Measurements from ENCODE around the gene B3GNT2. TPM values are rescaled to one million over a fixed set of nuclear protein-coding genes. Genes with fewer than 3 reads are reported as not detected.
"Not testable (repeated sequence)": the region's sequence is repeated elsewhere in the genome, so short reads cannot be mapped to it uniquely, and the experiment has no call there.

Gene B3GNT2
- total RNA-seq, 1 experiment from 2014 or later = 13.6 TPM

- DNase-seq (ENCODE audit: extremely low read depth, low read depth) = no peak
Observed at GRCh38 chr2:62184512-62185230, 11.2 kb upstream of the B3GNT2 start.

DNA sequence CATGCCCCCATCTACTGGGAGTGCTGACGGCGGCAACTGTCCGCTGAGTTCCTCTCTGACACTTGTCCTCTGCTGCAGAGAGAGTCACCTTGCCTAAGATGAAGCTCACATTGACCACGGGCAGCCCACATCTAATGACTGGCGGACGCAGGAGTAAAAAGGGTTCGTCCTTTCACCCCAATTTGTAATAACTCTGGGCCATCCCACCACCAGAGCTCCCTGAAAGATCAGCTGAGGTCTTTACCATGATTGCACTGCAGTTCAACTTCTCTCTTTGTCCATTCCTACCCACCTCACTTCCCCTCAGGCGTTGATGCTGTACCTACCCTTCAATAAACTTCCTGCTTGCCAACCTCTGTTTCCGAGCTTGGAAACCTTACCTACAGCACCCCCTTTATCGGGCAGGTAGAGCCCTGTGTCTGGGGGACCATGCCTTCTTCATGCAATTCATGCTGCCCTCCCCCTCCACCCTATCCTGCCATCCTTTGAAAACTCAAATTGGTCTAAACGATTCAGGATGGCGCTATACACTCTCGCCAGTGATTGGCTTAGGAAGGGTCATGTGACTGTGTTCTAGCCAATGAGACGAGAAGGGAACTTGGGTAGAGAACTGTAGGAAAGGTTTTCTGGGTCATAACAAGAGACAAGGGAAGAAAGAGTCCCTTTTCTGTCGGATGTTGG lies 10.3 kb upstream of the B3GNT2 start:
- no peak for DNase-seq (ENCODE audit: extremely low read depth, low read depth)

DNA sequence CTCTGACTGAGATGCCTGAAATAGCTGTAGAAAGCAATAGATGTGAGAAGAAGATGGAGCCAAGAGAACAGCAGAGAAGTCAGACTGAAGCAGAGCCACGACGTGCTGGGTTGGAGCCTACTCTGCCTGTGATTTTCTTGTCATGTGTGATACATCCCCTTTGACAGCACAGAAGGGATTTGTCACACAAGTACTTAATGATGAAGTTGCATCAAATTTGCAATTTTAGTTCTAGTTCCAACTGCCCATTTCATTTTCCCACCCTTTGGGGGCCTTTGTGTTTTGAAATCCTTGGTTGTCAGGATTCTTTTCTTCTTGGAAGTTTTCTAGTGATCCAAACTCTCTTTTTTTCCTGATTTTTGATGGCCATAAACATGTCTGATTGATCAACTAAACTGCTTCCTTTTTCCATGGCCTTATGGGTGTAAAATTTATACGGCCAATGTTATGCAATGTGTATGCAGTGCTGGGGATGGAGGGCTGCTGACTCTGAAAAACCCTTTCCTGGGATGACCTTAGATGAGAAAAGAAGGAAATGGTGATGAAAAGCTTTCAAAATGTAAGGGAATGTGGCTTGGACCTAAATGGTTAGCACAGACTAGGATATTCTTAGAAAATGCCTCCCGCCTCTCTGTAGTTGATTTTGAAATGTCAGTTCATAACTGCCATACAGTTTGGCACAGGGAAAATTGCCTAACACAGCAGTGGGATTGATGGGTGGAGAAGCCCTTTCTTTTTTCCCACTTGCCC lies 9.6 kb upstream of the B3GNT2 start:
- DNase-seq (ENCODE audit: extremely low read depth, low read depth) = no peak

- DNase-seq (ENCODE audit: extremely low read depth, low read depth) = no peak
Observed at GRCh38 chr2:62187246-62187645, 8.7 kb upstream of the B3GNT2 start.

DNA sequence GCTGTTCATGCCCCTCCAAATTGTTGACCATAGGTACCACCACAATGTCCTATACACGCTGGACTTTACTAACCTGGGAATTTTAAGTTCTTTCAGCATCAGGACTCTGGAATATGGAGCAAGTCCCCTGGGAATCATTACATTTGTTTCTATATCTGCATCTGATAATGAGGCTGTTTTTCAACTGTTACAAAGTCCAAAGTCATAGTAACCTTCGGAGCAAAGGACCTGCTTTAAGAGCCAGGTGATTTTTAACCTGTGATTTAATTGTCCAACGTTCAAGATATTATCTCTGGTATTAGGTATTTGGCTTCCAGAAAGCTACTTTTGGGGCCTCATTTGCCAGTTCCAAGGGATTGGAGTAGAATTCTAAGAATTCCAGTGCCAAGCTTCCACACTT lies 7.5 kb upstream of the B3GNT2 start:
- DNase-seq (ENCODE audit: extremely low read depth, low read depth) = no peak

DNA sequence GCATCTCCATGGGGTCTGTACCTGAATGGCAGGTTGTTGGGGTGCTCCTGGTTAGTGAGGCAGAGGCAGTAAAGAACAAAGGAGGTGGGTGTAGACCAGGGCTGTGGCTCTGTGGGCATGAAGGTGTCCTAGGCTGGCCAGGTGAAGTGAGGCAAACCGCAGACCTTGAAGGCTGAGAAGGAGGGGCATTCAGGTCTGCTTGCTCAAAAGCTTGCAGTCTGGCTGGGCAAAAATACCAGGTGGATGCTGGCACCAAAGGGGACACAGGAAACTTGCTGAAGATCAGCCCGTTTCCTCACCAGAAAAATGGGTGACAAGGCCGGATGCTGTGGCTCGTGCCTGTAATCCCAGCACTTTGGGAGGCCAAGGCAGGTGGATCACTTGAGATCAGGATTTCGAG lies 6.7 kb upstream of the B3GNT2 start:
- DNase-seq (ENCODE audit: extremely low read depth, low read depth) = no peak

GRCh38 chr2:62192811-62193210 lies 3.1 kb upstream of the B3GNT2 start:
- no peak for DNase-seq (ENCODE audit: extremely low read depth, low read depth)

- no peak for DNase-seq (ENCODE audit: extremely low read depth, low read depth)
Observed at GRCh38 chr2:62194558-62195420, 1.1 kb upstream of the B3GNT2 start.

DNA sequence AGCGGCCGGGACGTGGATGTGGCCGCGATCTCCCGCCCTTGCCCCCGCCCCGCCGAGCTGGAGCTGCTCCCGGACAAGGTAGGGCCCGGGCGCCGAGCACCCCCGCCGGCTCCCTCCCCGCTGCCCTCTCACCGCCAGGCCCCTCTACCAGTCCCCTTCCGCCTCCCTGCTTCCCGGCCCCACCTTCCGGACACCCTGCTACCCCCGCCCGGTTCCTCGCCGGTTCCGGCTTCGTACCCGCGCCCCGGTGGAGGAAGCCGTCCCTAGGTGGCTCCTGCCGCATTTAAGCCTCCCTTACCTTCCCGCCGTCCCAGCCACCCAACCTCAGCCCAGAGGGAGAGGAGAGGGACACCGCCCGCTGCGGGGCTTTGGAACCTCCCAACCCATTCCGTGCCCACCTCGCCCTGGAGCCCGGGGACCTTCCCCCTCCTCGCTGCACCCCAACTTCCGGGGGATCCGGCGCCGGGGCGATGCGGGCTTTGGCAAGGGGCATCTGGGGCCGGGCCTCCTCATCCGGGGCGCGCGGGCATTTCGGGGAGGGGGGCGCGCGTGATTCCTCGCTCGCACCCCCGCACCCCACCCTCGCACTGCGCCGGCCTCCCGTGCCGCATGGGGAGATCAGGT lies 475 bp downstream of the B3GNT2 start:
- no peak for DNase-seq (ENCODE audit: extremely low read depth, low read depth)

GRCh38 chr2:62197011-62197924 lies 1.4 kb downstream of the B3GNT2 start:
- DNase-seq (ENCODE audit: extremely low read depth, low read depth) = no peak

DNA sequence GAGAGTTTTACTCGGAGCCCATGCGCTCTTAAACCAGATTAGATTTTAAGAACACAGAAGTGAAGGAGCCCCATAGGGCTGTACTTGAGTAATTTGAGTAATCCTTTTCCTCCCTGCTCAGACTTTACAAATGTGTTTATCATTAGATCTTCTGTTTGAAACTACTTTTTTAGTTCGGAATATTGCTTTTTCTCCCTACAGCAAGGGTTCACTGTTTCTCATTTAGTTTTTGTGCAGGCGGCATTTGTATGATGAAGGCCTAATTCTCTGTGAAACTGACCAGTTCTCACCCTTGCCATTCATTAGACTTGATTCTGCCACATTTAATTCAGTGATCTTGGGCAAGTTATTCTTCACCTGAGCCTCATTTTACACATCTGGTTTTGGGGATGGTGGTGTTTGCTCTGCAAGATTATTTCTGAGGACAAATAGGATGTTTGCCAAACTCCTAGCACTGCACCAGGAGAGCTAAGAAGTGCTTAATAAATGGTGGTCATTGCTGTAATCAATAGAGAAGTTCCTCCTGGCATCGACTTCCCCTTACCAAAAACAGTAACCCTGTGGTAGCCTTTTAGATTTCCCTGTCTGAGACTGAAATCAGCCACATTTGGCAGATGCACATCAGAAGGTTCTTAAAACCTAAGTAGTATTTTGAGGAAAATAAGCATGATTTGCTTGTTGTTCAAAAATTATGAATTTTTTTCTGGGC lies 2.2 kb downstream of the B3GNT2 start:
- no peak for DNase-seq (ENCODE audit: extremely low read depth, low read depth)

DNA sequence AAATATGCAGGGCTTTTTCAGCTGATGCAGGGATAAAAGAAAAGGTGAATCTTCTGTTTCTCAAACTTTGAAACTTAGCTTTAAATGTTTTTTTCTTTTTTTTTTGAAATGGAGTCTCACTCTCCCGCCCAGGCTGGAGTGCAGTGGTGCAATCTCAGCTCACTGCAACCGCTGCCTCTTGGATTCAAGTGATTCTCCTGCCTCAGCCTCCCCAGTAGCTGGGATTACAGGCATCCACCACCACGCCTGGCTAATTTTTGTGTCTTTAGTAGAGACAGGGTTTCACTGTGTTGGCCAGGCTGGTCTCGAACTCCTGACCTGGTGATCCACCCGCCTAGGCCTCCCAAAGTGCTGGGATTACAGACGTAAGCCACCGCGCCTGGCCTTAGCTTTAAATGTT lies 2.9 kb downstream of the B3GNT2 start:
- not testable (repeated sequence) for DNase-seq (ENCODE audit: extremely low read depth, low read depth)

- DNase-seq (ENCODE audit: extremely low read depth, low read depth) = no peak
Observed at GRCh38 chr2:62199392-62200125, 3.6 kb downstream of the B3GNT2 start.

DNA sequence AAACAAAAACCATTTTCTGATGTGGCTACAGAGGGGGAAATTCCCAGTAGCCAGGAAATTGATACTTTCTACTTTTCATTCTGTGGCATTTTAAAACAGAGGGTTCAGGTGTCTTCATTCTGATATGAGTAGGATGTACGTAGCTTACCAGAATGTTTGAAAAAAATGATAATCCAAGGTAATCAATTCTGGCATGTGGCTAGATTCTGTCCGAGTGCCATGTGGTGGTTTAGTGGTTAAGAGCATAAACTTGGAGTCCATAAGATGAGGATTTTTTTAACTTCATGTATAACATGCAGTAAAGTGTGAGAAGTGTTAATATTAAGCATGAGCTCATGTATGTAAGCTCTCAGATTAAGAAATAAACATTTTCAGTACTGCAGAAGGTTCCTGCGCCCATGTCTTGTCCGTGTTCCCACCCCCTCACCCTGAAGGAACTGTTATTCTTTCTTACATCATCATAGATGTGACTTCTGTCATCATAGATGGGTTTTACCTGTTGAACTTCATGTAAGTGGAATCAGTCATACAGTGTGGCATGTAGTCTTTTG lies 4.5 kb downstream of the B3GNT2 start:
- DNase-seq (ENCODE audit: extremely low read depth, low read depth) = no peak

- DNase-seq (ENCODE audit: extremely low read depth, low read depth) = no peak
Observed at GRCh38 chr2:62200868-62201267, 5.0 kb downstream of the B3GNT2 start.

- DNase-seq (ENCODE audit: extremely low read depth, low read depth) = no peak
Observed at GRCh38 chr2:62201307-62201706, 5.4 kb downstream of the B3GNT2 start.

DNA sequence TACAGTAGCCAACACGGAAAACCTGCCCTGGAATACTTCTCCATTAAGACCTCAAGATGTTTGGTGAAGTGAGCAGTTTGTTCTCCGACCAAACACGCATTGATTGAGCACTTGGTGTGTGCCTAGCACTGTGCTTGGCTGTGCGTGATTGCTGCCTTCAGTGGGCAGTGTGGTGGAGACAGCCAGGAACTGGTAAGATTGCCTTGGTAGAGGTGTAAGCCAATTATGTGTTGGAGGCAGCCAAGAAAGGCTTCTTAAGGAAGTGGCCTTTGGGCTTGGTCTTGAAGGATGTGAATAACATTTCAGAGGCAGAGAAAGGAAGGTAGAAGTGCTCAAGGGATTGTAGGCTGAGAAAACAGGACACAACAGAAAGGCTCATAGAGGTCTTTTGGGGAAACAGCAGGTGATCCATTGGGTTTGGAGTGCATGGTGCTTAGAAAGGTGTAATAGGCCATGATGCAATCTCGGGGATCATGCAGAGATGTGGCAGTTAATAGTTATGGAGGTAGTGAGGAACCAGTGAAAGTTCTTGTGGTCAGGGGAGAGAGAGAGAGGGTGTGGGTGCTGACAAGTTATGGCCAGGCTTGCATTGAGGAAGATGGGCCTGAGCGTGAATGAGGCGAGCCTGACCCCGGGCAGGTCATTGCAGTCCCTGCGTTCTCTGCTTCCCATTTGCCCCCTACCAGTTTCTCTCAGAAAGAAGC lies 6.3 kb downstream of the B3GNT2 start:
- DNase-seq (ENCODE audit: extremely low read depth, low read depth) = no peak
